GM12878 (cell line): ENCODE results near the gene TSPAN5. TPM values are rescaled to one million over a fixed set of nuclear protein-coding genes. Genes with fewer than 3 reads are reported as not detected.

Experiments
- ATAC-seq: fragments of 200-7000 bp; cut with Tn5 transposase; 3 replicates; pipeline ENCODE4 v1.9.1; 2020; ENCODE audit warnings: mild to moderate bottlenecking, moderate library complexity
- BruUV-seq: library from RNA; stranded (reverse); fragments of 400-500 nt; replicated peaks from 2 replicates; lab custom pipeline; 2021; lab: Mats Ljungman, UMichigan
- CTCF ChIA-PET: fragments of 300-600 bp; sonication (Branson Sonifier 250); formaldehyde crosslinking; extraction: SDS; loops from one replicate; lab custom pipeline; 2021; ENCODE audit warnings: inconsistent platforms; lab: Yijun Ruan, JAX
- POLR2A ChIA-PET: fragments of 350-600 bp; formaldehyde crosslinking; extraction: SDS; loops from one replicate; lab custom pipeline; 2021; ENCODE audit warnings: inconsistent platforms; lab: Charles Lee
- RAD21 ChIA-PET: fragments of 300-600 bp; sonication (Branson Sonifier 250); formaldehyde crosslinking; loops from one replicate; lab custom pipeline; 2023; ENCODE audit warnings: antibody characterized with exemption; ENCODE audit not compliant: unreplicated experiment; lab: Charles Lee
- SMC1A ChIA-PET: fragments of 300-600 bp; sonication (Branson Sonifier 250); formaldehyde crosslinking; loops from one replicate; lab custom pipeline; 2023; ENCODE audit not compliant: unreplicated experiment, uncharacterized antibody; lab: Charles Lee
- DNase-seq: peaks from one replicate; pipeline ENCODE4 v3.0.0-alpha.2; 2011; ENCODE audit warnings: low read depth, low spot score
- FAIRE-seq: peaks from 3 replicates; lab custom pipeline; 2011; peaks lifted over from hg19 to GRCh38; lab: Jason Lieb, UNC
- H2AFZ ChIP-seq: 2 replicates; pipeline ENCODE4 v1.6.0; 2011; ENCODE audit warnings: low read depth, low read length, control low read depth; ENCODE audit not compliant: control insufficient read depth
- H3K27ac ChIP-seq: 2 replicates; pipeline ENCODE4 v1.5.1; 2011; ENCODE audit warnings: control low read depth; ENCODE audit not compliant: control insufficient read depth, insufficient read depth
- H3K27me3 ChIP-seq, 2 experiments: replicated peaks in 1 of 2; 2 replicates each; pipeline versions ENCODE4 v1.6.0 to v1.6.1; 2011; ENCODE audit warnings: low read length in 1 of 2; ENCODE audit not compliant: control insufficient read depth in 2 of 2, insufficient read depth in 2 of 2
- H3K36me3 ChIP-seq, 2 experiments: 2 replicates each; pipeline ENCODE4 v1.5.1; 2011; ENCODE audit warnings: low read length in 1 of 2; ENCODE audit not compliant: control insufficient read depth in 2 of 2, insufficient read depth in 2 of 2
- H3K4me1 ChIP-seq: 2 replicates; pipeline ENCODE4 v1.6.1; 2011; ENCODE audit warnings: mild to moderate bottlenecking, low read length, moderate library complexity, mixed read lengths; ENCODE audit not compliant: control insufficient read depth, insufficient read depth
- H3K4me2 ChIP-seq: 2 replicates; pipeline ENCODE4 v1.6.0; 2011; ENCODE audit warnings: control low read depth; ENCODE audit not compliant: control insufficient read depth, insufficient read depth
- H3K4me3 ChIP-seq: fragments of 200-600 bp; sonication (generic); 2 replicates; pipeline ENCODE4 v1.5.1; 2016
- H3K79me2 ChIP-seq: 2 replicates; pipeline ENCODE4 v1.6.0; 2011; ENCODE audit warnings: low read length; ENCODE audit not compliant: control insufficient read depth, insufficient read depth
- H3K9ac ChIP-seq: 2 replicates; pipeline ENCODE4 v1.8.0; 2011; ENCODE audit warnings: low read length, control low read depth, mixed read lengths; ENCODE audit not compliant: control insufficient read depth, insufficient read depth
- H3K9me3 ChIP-seq: replicated peaks from 3 replicates; pipeline ENCODE4 v1.5.1; 2011; ENCODE audit warnings: mild to moderate bottlenecking, low read length; ENCODE audit not compliant: control insufficient read depth, insufficient read depth
- H4K20me1 ChIP-seq: 2 replicates; pipeline ENCODE4 v1.6.0; 2011; ENCODE audit not compliant: control insufficient read depth, insufficient read depth
- ASH2L ChIP-seq: fragments of 300-600, 200-600 bp; sonication (generic); IDR thresholded peaks from 2 replicates; pipeline ENCODE4 v1.6.1; 2017; ENCODE audit warnings: low read depth, mild to moderate bottlenecking, borderline replicate concordance
- ATF7 ChIP-seq: fragments of 450-650 bp; IDR thresholded peaks from 2 replicates; pipeline ENCODE4 v1.6.1; 2016; ENCODE audit warnings: low read depth, mild to moderate bottlenecking
- BACH1 ChIP-seq: fragments of 450-650 bp; IDR thresholded peaks from 2 replicates; pipeline ENCODE4 v1.6.1; 2017; ENCODE audit warnings: mild to moderate bottlenecking, borderline replicate concordance
- FOXM1 ChIP-seq: IDR thresholded peaks from 2 replicates; pipeline ENCODE4 v1.6.1; 2012; ENCODE audit warnings: low read depth, mild to moderate bottlenecking, inconsistent platforms, low read length, moderate library complexity
- HCFC1 ChIP-seq: fragments of 150-350 bp; IDR thresholded peaks from 2 replicates; pipeline ENCODE4 v1.6.1; 2014; ENCODE audit warnings: low read length
- IKZF2 ChIP-seq, 2 experiments: fragments of 450-650 bp; IDR thresholded peaks; 2 replicates each; pipeline ENCODE4 v1.6.1; 2017; ENCODE audit warnings: mild to moderate bottlenecking in 2 of 2, moderate library complexity in 2 of 2
- JUND ChIP-seq: IDR thresholded peaks from 2 replicates; pipeline ENCODE4 v1.6.1; 2012; ENCODE audit warnings: low read depth, mild to moderate bottlenecking, low read length, improper control_type of control experiment, moderate library complexity
- NR2C1 ChIP-seq: fragments of 450-650 bp; IDR thresholded peaks from 2 replicates; pipeline ENCODE4 v1.6.1; 2017; ENCODE audit warnings: antibody characterized with exemption, mild to moderate bottlenecking, moderate library complexity
- POU2F2 ChIP-seq: IDR thresholded peaks from 3 replicates; pipeline ENCODE4 v1.6.1; 2011; ENCODE audit warnings: low read depth, mild to moderate bottlenecking, low read length, borderline replicate concordance
- RUNX3 ChIP-seq: IDR thresholded peaks from 2 replicates; pipeline ENCODE4 v1.6.1; 2012; ENCODE audit warnings: low read length, inconsistent platforms
- SREBF2 ChIP-seq: IDR thresholded peaks from 2 replicates; pipeline ENCODE4 v1.6.1; 2012; ENCODE audit warnings: mild to moderate bottlenecking, low read length
- SUZ12 ChIP-seq: fragments of 200-600 bp; sonication (generic); IDR thresholded peaks from one replicate; pipeline ENCODE4 v1.6.1; 2018; ENCODE audit warnings: antibody characterized with exemption, mild to moderate bottlenecking; ENCODE audit not compliant: unreplicated experiment
- TBL1XR1 ChIP-seq: IDR thresholded peaks from 2 replicates; pipeline ENCODE4 v1.6.1; 2012; ENCODE audit warnings: low read depth, low read length, improper control_type of control experiment
- TCF3 ChIP-seq: IDR thresholded peaks from 2 replicates; pipeline ENCODE4 v1.6.1; 2012; ENCODE audit warnings: low read depth, mild to moderate bottlenecking, low read length, borderline replicate concordance; ENCODE audit not compliant: insufficient read depth
- WGBS: methylation state at CpG from one replicate; pipeline ENCODE4 v1.1.6; 2016; ENCODE audit warnings: low lambda C conversion rate; ENCODE audit not compliant: insufficient replicate concordance, insufficient coverage; ENCODE audit errors: missing lambda C conversion rate; 5-methylcytosine and 5-hydroxymethylcytosine counted together
- in situ Hi-C: fragments of 300-500 bp; cut with MboI; formaldehyde crosslinking; loops from 9 replicates; pipeline ENCODE4 v1.14.3; 2018; ENCODE audit warnings: mixed read lengths
- intact Hi-C: fragments of 100-400 bp; cut with micrococcal nuclease; formaldehyde crosslinking; loops from one replicate; pipeline ENCODE4 v1.14.2; 2022; ENCODE audit not compliant: unreplicated experiment
- polyA plus RNA-seq, 11 experiments: library from polyadenylated mRNA; depleted of rRNA in 4 of 11; unstranded in 6 of 11; stranded (reverse) in 5 of 11; fragments of >200 nt; fragmentation: Nextera tagmentation in 4 of 11; fragmentation: Illumina TruSeq in 1 of 11; extraction: Ambion mirVana in 4 of 11; extraction: Trizol in 1 of 11; gene quantifications; 1 replicate in 1 of 11; 2 replicates in 10 of 11; pipeline versions ENCODE4 v1.2.1 to v1.2.3, GENCODE V29; 2011 to 2016; ENCODE audit warnings: inconsistent platforms in 2 of 11, missing spikeins in 2 of 11, low read depth in 1 of 11
- total RNA-seq, 4 experiments: library from RNA; depleted of rRNA in 3 of 4; stranded (reverse); fragments of >200 nt in 3 of 4; fragmentation: Illumina TruSeq in 1 of 4; extraction: Trizol in 1 of 4; gene quantifications; 2 replicates each; pipeline versions ENCODE4 v1.2.1 to v1.2.3, GENCODE V29; 2013 to 2021
- TF ChIP-seq, protein P1 (sequence below): fragments of 450-650 bp; IDR thresholded peaks from 2 replicates; pipeline ENCODE4 v1.6.1; 2017; ENCODE audit warnings: mild to moderate bottlenecking
- TF ChIP-seq, protein P2 (sequence below): IDR thresholded peaks from 2 replicates; pipeline ENCODE4 v1.6.1; 2011; ENCODE audit warnings: low read depth, mild to moderate bottlenecking, low read length, moderate library complexity, borderline replicate concordance; ENCODE audit errors: extremely low read depth
- TF ChIP-seq, protein P3 (sequence below): IDR thresholded peaks from 2 replicates; pipeline ENCODE4 v1.6.1; 2012; ENCODE audit warnings: low read depth, low read length, improper control_type of control experiment
- TF ChIP-seq, protein P4 (sequence below): fragments of 150-350 bp; IDR thresholded peaks from 2 replicates; pipeline ENCODE4 v1.6.1; 2014; ENCODE audit warnings: mild to moderate bottlenecking, low read depth, low read length

TSPAN5 gene
- total and polyA plus RNA-seq, 10 of the 15 experiments (the other 5 are each of a cell fraction or from before 2014, with no cell fraction given): 0.09 to 8.2 (median 0.27) TPM

DNA sequence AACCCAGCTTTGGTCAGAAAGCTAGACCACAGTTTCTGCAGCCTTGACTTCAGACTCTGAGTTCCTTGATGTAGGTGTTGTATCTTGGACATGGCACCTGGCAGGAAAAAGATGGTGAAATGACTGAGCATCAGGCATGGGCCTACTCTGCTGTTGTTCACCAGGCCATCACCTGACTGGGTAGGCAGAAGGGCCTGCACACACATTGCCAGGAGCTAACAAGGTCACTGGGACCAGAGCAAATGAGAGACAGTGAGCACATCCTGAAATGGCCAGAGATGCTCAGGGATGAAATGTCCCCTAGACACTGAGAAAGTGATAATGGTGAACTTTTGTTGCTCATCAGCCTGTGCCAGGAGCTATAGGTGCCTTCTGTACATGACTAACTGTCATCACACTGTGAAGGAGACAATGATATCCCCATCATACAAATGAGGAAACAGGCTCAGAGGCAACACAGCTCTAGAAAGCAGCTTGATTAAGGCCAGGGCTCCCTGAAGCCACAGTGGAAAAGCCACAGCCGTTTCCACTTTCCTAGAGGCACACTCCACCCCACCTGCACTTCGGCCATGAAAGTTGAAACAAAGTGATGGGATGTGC, 128.3 kb downstream of the TSPAN5 start (continued):
- TF ChIP-seq, protein P1, sequence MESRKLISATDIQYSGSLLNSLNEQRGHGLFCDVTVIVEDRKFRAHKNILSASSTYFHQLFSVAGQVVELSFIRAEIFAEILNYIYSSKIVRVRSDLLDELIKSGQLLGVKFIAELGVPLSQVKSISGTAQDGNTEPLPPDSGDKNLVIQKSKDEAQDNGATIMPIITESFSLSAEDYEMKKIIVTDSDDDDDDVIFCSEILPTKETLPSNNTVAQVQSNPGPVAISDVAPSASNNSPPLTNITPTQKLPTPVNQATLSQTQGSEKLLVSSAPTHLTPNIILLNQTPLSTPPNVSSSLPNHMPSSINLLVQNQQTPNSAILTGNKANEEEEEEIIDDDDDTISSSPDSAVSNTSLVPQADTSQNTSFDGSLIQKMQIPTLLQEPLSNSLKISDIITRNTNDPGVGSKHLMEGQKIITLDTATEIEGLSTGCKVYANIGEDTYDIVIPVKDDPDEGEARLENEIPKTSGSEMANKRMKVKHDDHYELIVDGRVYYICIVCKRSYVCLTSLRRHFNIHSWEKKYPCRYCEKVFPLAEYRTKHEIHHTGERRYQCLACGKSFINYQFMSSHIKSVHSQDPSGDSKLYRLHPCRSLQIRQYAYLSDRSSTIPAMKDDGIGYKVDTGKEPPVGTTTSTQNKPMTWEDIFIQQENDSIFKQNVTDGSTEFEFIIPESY: no peak
- TF ChIP-seq ASH2L: no peak
- TF ChIP-seq NR2C1: no peak

DNA sequence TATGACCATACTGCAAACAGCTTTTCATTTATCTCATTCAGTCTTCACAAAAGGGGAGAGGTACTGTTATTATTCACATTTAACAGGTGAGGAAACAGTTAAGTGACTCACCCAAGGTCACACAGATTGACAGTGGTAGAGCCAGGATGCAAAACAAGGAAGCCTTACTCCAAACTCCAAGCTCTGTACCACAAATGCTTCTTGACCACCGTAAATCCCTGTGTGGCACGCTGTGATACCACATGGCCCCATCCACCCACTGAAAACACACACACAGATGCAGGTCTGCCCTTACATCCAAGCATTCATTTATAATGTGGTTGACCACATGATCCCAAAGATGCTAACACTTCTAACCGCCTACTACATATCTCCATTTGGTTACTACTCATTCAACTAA, 129.5 kb downstream of the TSPAN5 start:
- Histone ChIP-seq H2AFZ (no peak overlapping the region), H3K9ac (no peak overlapping the region), H3K9me3 (no peaks in the 10 kb centered on the region), H3K27me3 (peaks cover 0 to 2% of the 10 kb centered on the region in 2 experiments; a peak in 1 of 4 replicates), H3K36me3 (no peaks in the 10 kb centered on the region), H3K79me2 (no peaks in the 10 kb centered on the region), H3K4me2 (no peak overlapping the region), H3K4me1 (no peaks in the 10 kb centered on the region), H4K20me1 (no peaks in the 10 kb centered on the region), H3K27ac (no peak overlapping the region), H3K4me3 (no peak overlapping the region)
- ATAC-seq (no peak), DNase-seq (no peak), FAIRE-seq (no peak)
- ChIA-PET POLR2A (no interaction called here), CTCF (interaction anchor here (1.0 to 1.3 kb wide), 2 partner anchors 16 to 61 kb away, joined by 3 read pairs; no protein-coding TSS in a partner anchor), RAD21 (no interaction called here), SMC1A (interaction anchor here (0.7 to 3.1 kb wide), 5 partner anchors 11 to 449 kb away, joined by 3 to 10 read pairs (median 4); no protein-coding TSS in a partner anchor)
- 67% methylated on average over 3 of the region's 3 CpGs for WGBS
- BruUV-seq: no TSS peak
- in situ Hi-C loops: no loop called here
- TF ChIP-seq POU2F2 (no peak), TBL1XR1 (no peak), SUZ12 (no peak), RUNX3 (no peak), JUND (no peak), TCF3 (no peak), IKZF2 (IDR thresholded peaks at IDR 0.05) (no peak), BACH1 (no peak), FOXM1 (no peak), ATF7 (no peak), HCFC1 (no peak), SREBF2 (no peak)
- TF ChIP-seq, protein P2, sequence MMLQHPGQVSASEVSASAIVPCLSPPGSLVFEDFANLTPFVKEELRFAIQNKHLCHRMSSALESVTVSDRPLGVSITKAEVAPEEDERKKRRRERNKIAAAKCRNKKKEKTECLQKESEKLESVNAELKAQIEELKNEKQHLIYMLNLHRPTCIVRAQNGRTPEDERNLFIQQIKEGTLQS: no peak
- TF ChIP-seq, protein P3, sequence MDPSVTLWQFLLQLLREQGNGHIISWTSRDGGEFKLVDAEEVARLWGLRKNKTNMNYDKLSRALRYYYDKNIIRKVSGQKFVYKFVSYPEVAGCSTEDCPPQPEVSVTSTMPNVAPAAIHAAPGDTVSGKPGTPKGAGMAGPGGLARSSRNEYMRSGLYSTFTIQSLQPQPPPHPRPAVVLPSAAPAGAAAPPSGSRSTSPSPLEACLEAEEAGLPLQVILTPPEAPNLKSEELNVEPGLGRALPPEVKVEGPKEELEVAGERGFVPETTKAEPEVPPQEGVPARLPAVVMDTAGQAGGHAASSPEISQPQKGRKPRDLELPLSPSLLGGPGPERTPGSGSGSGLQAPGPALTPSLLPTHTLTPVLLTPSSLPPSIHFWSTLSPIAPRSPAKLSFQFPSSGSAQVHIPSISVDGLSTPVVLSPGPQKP: no peak
- TF ChIP-seq, protein P4, sequence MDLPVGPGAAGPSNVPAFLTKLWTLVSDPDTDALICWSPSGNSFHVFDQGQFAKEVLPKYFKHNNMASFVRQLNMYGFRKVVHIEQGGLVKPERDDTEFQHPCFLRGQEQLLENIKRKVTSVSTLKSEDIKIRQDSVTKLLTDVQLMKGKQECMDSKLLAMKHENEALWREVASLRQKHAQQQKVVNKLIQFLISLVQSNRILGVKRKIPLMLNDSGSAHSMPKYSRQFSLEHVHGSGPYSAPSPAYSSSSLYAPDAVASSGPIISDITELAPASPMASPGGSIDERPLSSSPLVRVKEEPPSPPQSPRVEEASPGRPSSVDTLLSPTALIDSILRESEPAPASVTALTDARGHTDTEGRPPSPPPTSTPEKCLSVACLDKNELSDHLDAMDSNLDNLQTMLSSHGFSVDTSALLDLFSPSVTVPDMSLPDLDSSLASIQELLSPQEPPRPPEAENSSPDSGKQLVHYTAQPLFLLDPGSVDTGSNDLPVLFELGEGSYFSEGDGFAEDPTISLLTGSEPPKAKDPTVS: no peak
- intact Hi-C loops: no loop called here
